A549 (cell line): ENCODE results near the gene HASPIN. TPM values are rescaled to one million over a fixed set of nuclear protein-coding genes. Genes with fewer than 3 reads are reported as not detected.

Experiments
- ATAC-seq, 2 experiments: fragments of 200-7000 bp in 1 of 2; fragments of >200 bp in 1 of 2; cut with Nextera tagmentation in 1 of 2; cut with Tn5 transposase in 1 of 2; 3 replicates each; pipeline versions ENCODE4 v1.8.0 to v1.9.1; 2018 to 2020; ENCODE audit warnings: mild to moderate bottlenecking in 1 of 2, moderate library complexity in 1 of 2
- CTCF ChIA-PET: fragments of 300-600 bp; sonication (Branson Sonifier 250); formaldehyde crosslinking; extraction: SDS; loops from one replicate; lab custom pipeline; 2021; ENCODE audit warnings: antibody characterized with exemption, inconsistent platforms; lab: Yijun Ruan, JAX
- POLR2A ChIA-PET: fragments of 350-600 bp; formaldehyde crosslinking; extraction: SDS; loops from one replicate; lab custom pipeline; 2021; ENCODE audit warnings: antibody characterized with exemption, inconsistent platforms; lab: Yijun Ruan, JAX
- DNase-seq, 2 experiments: peaks; one replicate each; pipeline versions ENCODE4 v3.0.0 to v3.0.0-alpha.2; 2011 to 2016; ENCODE audit warnings: low read depth in 1 of 2, low spot score in 1 of 2
- FAIRE-seq: peaks from 2 replicates; lab custom pipeline; 2011; peaks lifted over from hg19 to GRCh38; lab: Jason Lieb, UNC
- H3K27ac ChIP-seq, 2 experiments: fragments of >200 bp; sonication (Bioruptor Twin); formaldehyde crosslinking; 3 replicates each; pipeline ENCODE4 v1.5.1; 2016 to 2017
- H3K4me1 ChIP-seq: fragments of >200 bp; sonication (Bioruptor Twin); formaldehyde crosslinking; 3 replicates; pipeline ENCODE4 v1.6.1; 2016
- H3K4me2 ChIP-seq: fragments of >200 bp; sonication (Bioruptor Twin); formaldehyde crosslinking; 3 replicates; pipeline ENCODE4 v1.6.1; 2016
- H3K4me3 ChIP-seq: fragments of >200 bp; sonication (Bioruptor Twin); formaldehyde crosslinking; 3 replicates; pipeline ENCODE4 v1.5.1; 2016
- H3K9me3 ChIP-seq: fragments of >200 bp; sonication (Bioruptor Twin); formaldehyde crosslinking; 3 replicates; pipeline ENCODE4 v1.6.1; 2016
- ATOH8 ChIP-seq: fragments of 250-450 bp; sonication (Bioruptor Pico); IDR thresholded peaks from 2 replicates; pipeline ENCODE4 v1.5.0; 2020; ENCODE audit warnings: low read depth, mild to moderate bottlenecking, moderate library complexity
- BCL3 ChIP-seq: fragments of >200 bp; sonication (Bioruptor Twin); formaldehyde crosslinking; IDR thresholded peaks from 3 replicates; pipeline ENCODE4 v1.6.1; 2016
- BHLHE40 ChIP-seq: IDR thresholded peaks from 2 replicates; pipeline ENCODE4 v1.6.1; 2012; ENCODE audit warnings: low read depth, low read length, inconsistent platforms
- FOSL2 ChIP-seq, 2 experiments: fragments of 450-650 bp in 1 of 2; fragments of >200 bp in 1 of 2; sonication (Bioruptor Twin) in 1 of 2; formaldehyde crosslinking; IDR thresholded peaks; 2 replicates each; pipeline versions ENCODE4 v1.5.0 to v1.6.1; 2016 to 2020; ENCODE audit warnings: mild to moderate bottlenecking in 1 of 2, moderate library complexity in 1 of 2
- GATA3 ChIP-seq: IDR thresholded peaks from 2 replicates; pipeline ENCODE4 v1.6.1; 2012; ENCODE audit warnings: borderline replicate concordance
- HDAC2 ChIP-seq: fragments of 200-600 bp; sonication (generic); IDR thresholded peaks from 2 replicates; pipeline ENCODE4 v1.6.1; 2016
- HES2 ChIP-seq: fragments of >200 bp; sonication (Bioruptor Twin); formaldehyde crosslinking; IDR thresholded peaks from 2 replicates; pipeline ENCODE4 v1.6.1; 2016
- HMGXB4 ChIP-seq: fragments of 250-450 bp; sonication (Bioruptor Pico); IDR thresholded peaks from 2 replicates; pipeline ENCODE4 v1.5.0; 2021; ENCODE audit warnings: mild to moderate bottlenecking, moderate library complexity, borderline replicate concordance
- HOXA7 ChIP-seq: fragments of 250-450 bp; sonication (Bioruptor Pico); IDR thresholded peaks from 2 replicates; pipeline ENCODE4 v1.5.0; 2020; ENCODE audit warnings: mild to moderate bottlenecking, moderate library complexity
- HOXB13 ChIP-seq: fragments of 250-450 bp; sonication (Bioruptor Pico); IDR thresholded peaks from 2 replicates; pipeline ENCODE4 v1.5.0; 2020; ENCODE audit warnings: low read depth, mild to moderate bottlenecking, moderate library complexity
- JUN ChIP-seq, 2 experiments: fragments of >200 bp; sonication (Bioruptor Twin); formaldehyde crosslinking; IDR thresholded peaks; 2 replicates in 1 of 2; 3 replicates in 1 of 2; pipeline ENCODE4 v1.6.1; 2016 to 2017
- MAX ChIP-seq: IDR thresholded peaks from 2 replicates; pipeline ENCODE4 v1.6.1; 2012
- MYC ChIP-seq: IDR thresholded peaks from 2 replicates; pipeline ENCODE4 v1.6.1; 2012; ENCODE audit warnings: mild to moderate bottlenecking, inconsistent platforms, low read length, improper control_type of control experiment, borderline replicate concordance
- PHF8 ChIP-seq: fragments of 200-600 bp; sonication (generic); IDR thresholded peaks from 2 replicates; pipeline ENCODE4 v1.6.1; 2016; ENCODE audit warnings: low read depth, mild to moderate bottlenecking, antibody characterized with exemption, moderate library complexity, borderline replicate concordance
- POLR2A ChIP-seq: IDR thresholded peaks from 2 replicates; pipeline ENCODE4 v1.6.1; 2012; ENCODE audit warnings: mild to moderate bottlenecking, low read length
- RAD21 ChIP-seq, 2 experiments: fragments of >200 bp in 1 of 2; sonication (Bioruptor Twin) in 1 of 2; formaldehyde crosslinking in 1 of 2; IDR thresholded peaks in 1 of 2; conservative IDR thresholded peaks in 1 of 2; 2 replicates in 1 of 2; 3 replicates in 1 of 2; pipeline ENCODE4 v1.6.1; 2012 to 2018; ENCODE audit warnings: inconsistent platforms in 1 of 2
- RCOR1 ChIP-seq: fragments of 150-350 bp; IDR thresholded peaks from 2 replicates; pipeline ENCODE4 v1.6.1; 2014; ENCODE audit warnings: antibody characterized with exemption, low read length, low read depth
- RNF2 ChIP-seq: fragments of 200-600 bp; sonication (generic); IDR thresholded peaks from 2 replicates; pipeline ENCODE4 v1.6.1; 2016; ENCODE audit warnings: low read depth, mild to moderate bottlenecking, antibody characterized with exemption, moderate library complexity, borderline replicate concordance
- SREBF2 ChIP-seq: fragments of 450-650 bp; IDR thresholded peaks from 2 replicates; pipeline ENCODE4 v1.6.1; 2014; ENCODE audit warnings: mild to moderate bottlenecking, moderate library complexity
- ZC3H11A ChIP-seq: fragments of 450-650 bp; IDR thresholded peaks from 2 replicates; pipeline ENCODE4 v1.6.1; 2014; ENCODE audit warnings: antibody characterized with exemption, mild to moderate bottlenecking
- ZNF302 ChIP-seq: fragments of 250-450 bp; sonication (Bioruptor Pico); IDR thresholded peaks from 2 replicates; pipeline ENCODE4 v1.9.0; 2021; ENCODE audit warnings: inconsistent platforms, mild to moderate bottlenecking, moderate library complexity
- ZSCAN20 ChIP-seq: fragments of 250-450 bp; sonication (Bioruptor Pico); IDR thresholded peaks from 2 replicates; pipeline ENCODE4 v1.8.0; 2022; ENCODE audit warnings: mild to moderate bottlenecking, moderate library complexity
- WGBS: methylation state at CpG from one replicate; pipeline ENCODE4 v1.1.6; 2017; ENCODE audit errors: missing lambda C conversion rate; 5-methylcytosine and 5-hydroxymethylcytosine counted together
- polyA plus RNA-seq, 4 experiments: library from polyadenylated mRNA; depleted of rRNA in 3 of 4; stranded (reverse); fragments of >200 nt; fragmentation: RNase III in 1 of 4; extraction: RNeasy Plus Mini Kit Qiagen cat#74134 plus additional on column Dnase treatment in 1 of 4; gene quantifications; 2 replicates in 3 of 4; 3 replicates in 1 of 4; pipeline ENCODE4 v1.2.3, GENCODE V29; 2011 to 2017

Gene HASPIN
- polyA plus RNA-seq, 2 of the 4 experiments (the other 2 are of a cell fraction): 8.7 to 11.5 TPM

- no peak for ATAC-seq
- no peak for TF ChIP-seq FOSL2 (IDR thresholded peaks at IDR 0.05)
- TF ChIP-seq FOSL2 (CRISPR knock-in tag; IDR thresholded peaks at IDR 0.05): no peak
- no peak for TF ChIP-seq JUN (IDR thresholded peaks at IDR 0.05)
- TF ChIP-seq MAX: no peak
- TF ChIP-seq RCOR1: no peak
- no peak for TF ChIP-seq SREBF2
- no peak for TF ChIP-seq HOXA7 (CRISPR knock-in tag)
- TF ChIP-seq ATOH8 (CRISPR knock-in tag): no peak
- no peak for TF ChIP-seq HDAC2
- WGBS: 78% methylated on average over 14 of the region's 14 CpGs
- H3K4me3 ChIP-seq: no peak overlapping the region
- CTCF ChIA-PET: interaction anchor here (0.6 to 9.2 kb wide), 5 partner anchors 9 to 28 kb away, joined by 3 to 88 read pairs (median 6); no protein-coding TSS in a partner anchor
- FAIRE-seq: no peak
- H3K4me1 ChIP-seq: no peaks in the 10 kb centered on the region
- H3K27ac ChIP-seq: no peak overlapping the region
- POLR2A ChIA-PET: no interaction called here
- DNase-seq: no peak
- H3K9me3 ChIP-seq: peaks cover 13% of the 10 kb centered on the region; the same call in 2 of the 3 replicates
- H3K4me2 ChIP-seq: no peak overlapping the region
These were observed 39.4 kb downstream of the HASPIN start for GRCh38 chr17:3762922-3763776.

- TF ChIP-seq GATA3 (no peak), BCL3 (no peak), MYC (no peak), ZC3H11A (no peak), HES2 (no peak), ZNF302 (CRISPR knock-in tag) (no peak), RAD21 (conservative IDR thresholded peaks at IDR 0.05 in 1 of 2, IDR thresholded peaks at IDR 0.05 in 1 of 2) (no peak), BHLHE40 (no peak), PHF8 (no peak), HOXA7 (CRISPR knock-in tag) (no peak), HOXB13 (CRISPR knock-in tag) (no peak), MAX (no peak), ATOH8 (CRISPR knock-in tag) (no peak), SREBF2 (no peak), HMGXB4 (no peak), HDAC2 (no peak), ZSCAN20 (no peak), RNF2 (no peak), FOSL2 (IDR thresholded peaks at IDR 0.05) (no peak), FOSL2 (CRISPR knock-in tag; IDR thresholded peaks at IDR 0.05) (no peak), POLR2A (no peak)
- TF ChIP-seq, all 56 proteins: peak for 0
- 44% methylated on average over 3 of the region's 3 CpGs for WGBS
- ChIA-PET POLR2A (no interaction called here), CTCF (interaction anchor here (1.5 to 9.2 kb wide), 3 partner anchors 10 to 29 kb away, joined by 6 to 88 read pairs (median 7); no protein-coding TSS in a partner anchor)
- H3K4me1 ChIP-seq: no peaks in the 10 kb centered on the region
- ATAC-seq: no peak; a peak in 1 of 6 replicates
- no peak overlapping the region for H3K27ac ChIP-seq
- no peak for DNase-seq
- no peak for FAIRE-seq
- H3K4me2 ChIP-seq: no peak overlapping the region
- H3K4me3 ChIP-seq: no peak overlapping the region
- H3K9me3 ChIP-seq: peaks cover 13% of the 10 kb centered on the region; the same call in 2 of the 3 replicates
These were observed 40.1 kb downstream of the HASPIN start for GRCh38 chr17:3763777-3764170.
